ENCODE data around the gene ATP8A2. TPM values are rescaled to one million over a fixed set of nuclear protein-coding genes. Genes with fewer than 3 reads are reported as not detected.

The ATP8A2 gene
- total RNA-seq, result not detected in 2 replicates

DNA sequence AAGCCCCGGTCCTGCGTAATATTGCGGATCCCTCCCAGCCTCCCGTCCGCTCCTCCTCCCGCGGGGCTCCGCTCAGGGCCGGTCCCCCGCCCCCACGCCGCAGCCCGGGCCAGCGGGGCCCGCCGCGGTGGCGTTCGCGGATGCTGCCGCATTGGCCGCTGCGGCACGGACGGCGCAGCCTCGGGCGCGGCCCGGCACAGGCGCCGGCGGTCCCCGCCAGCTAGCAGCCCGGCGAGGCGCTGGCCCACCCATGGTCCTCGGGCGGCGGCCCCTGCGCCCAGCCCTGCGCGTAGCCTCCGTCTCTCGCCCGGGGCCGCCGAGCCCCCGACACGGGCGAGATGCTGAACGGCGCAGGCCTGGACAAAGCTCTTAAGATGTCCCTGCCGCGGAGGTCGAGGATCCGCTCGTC, at the start of gene ATP8A2:
TSS of gene ATP8A2 (plus strand) at position 100 of the 409 bp plus-strand sequence. CDS start at position 339, 239 bp downstream.
- Histone ChIP-seq H3K36me3 (ENCODE audit: control insufficient read depth, insufficient read depth, low read length) (no peaks in the 10 kb centered on the region), H3K4me3 (ENCODE audit: low read depth, low read length) (peak within 1 kb of the TSS; percentile 18), H3K27me3 (ENCODE audit: control insufficient read depth, insufficient read depth, low read length) (peaks cover 22% of the 10 kb centered on the region)
- TF ChIP-seq CTCF (IDR thresholded peaks at IDR 0.05; ENCODE audit: insufficient read depth, low read length, severe bottlenecking), result no peak
- DNase-seq (ENCODE audit: low read depth), result no peak
- FAIRE-seq, result no peak

DNA sequence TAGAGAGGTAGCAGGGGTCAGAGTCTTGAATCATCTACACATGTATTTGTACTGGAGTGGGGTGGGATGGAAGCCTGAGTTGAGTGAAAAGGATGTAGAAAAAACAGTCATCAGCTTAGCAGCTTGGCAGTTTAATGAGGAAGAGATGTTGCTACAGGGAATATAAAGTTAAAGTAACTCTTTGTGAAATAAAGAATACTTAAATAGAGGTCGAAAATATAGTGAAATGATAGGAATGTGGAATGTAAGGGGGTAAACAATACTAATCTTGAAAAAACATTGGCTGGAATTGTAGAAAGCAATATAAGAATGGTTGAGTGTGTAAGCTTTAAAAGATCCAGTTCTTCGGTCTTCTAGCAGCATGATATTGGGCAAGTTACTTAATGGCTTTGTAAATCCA, 47.7 kb upstream of the ATP8A2 start:
- no peak for TF ChIP-seq CTCF (IDR thresholded peaks at IDR 0.05; ENCODE audit: insufficient read depth, low read length, severe bottlenecking)
- FAIRE-seq, result no peak
- H3K4me3 ChIP-seq (ENCODE audit: low read depth, low read length), result no peak overlapping the region
- peaks cover 2% of the 10 kb centered on the region for H3K36me3 ChIP-seq (ENCODE audit: control insufficient read depth, insufficient read depth, low read length)
- no peak for DNase-seq (ENCODE audit: low read depth)
- H3K27me3 ChIP-seq (ENCODE audit: control insufficient read depth, insufficient read depth, low read length), result no peaks in the 10 kb centered on the region

DNA sequence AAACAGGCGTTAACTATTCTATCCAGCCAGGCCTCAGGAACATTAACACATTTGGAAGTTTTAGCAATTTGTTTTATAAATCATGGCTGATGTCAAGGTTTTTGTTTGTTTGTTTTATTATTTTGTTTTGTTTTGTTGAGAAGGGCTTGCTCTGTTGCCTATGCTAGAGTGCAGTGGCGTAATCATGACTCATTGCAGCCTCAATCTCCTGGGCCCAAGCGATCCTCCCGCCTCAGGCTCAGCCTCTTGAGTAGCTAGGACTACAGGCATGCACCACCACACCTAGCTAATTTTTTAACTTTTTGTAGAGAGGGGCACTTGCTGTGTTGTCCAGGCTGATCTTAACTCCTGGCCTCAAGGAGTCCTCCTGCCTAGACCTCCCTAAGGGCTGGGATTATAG, 42.1 kb upstream of the ATP8A2 start:
- no peak for TF ChIP-seq CTCF (IDR thresholded peaks at IDR 0.05; ENCODE audit: insufficient read depth, low read length, severe bottlenecking)
- Histone ChIP-seq H3K27me3 (ENCODE audit: control insufficient read depth, insufficient read depth, low read length) (no peaks in the 10 kb centered on the region), H3K4me3 (ENCODE audit: low read depth, low read length) (no peak overlapping the region), H3K36me3 (ENCODE audit: control insufficient read depth, insufficient read depth, low read length) (peaks cover 6% of the 10 kb centered on the region)
- DNase-seq (ENCODE audit: low read depth) (peak; percentile 70), FAIRE-seq (no peak)

DNA sequence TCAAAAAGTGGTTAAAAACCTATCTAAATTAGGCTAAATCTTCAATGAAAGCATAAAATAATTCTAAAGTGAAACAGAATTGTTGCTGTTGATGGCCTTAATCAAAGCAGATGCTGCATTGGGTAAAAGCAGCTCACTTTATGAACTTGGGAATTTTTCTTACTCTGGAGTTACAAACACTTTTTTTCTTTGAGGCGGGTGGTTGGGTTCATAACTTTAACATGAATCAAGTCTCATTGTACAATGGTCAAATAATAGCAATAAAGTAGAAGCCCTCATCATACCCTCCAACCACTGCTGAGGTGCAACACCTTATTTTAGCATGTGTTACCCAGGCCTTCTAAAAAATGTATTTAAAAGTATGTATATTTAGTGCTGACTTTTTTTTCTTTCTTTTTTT, 41.2 kb upstream of the ATP8A2 start:
- FAIRE-seq (no peak), DNase-seq (ENCODE audit: low read depth) (peak; percentile 23)
- no peak for TF ChIP-seq CTCF (IDR thresholded peaks at IDR 0.05; ENCODE audit: insufficient read depth, low read length, severe bottlenecking)
- H3K36me3 ChIP-seq (ENCODE audit: control insufficient read depth, insufficient read depth, low read length), result peaks cover 4% of the 10 kb centered on the region
- no peak overlapping the region for H3K4me3 ChIP-seq (ENCODE audit: low read depth, low read length)
- no peaks in the 10 kb centered on the region for H3K27me3 ChIP-seq (ENCODE audit: control insufficient read depth, insufficient read depth, low read length)

GRCh38 chr13:25335856-25336255, 35.9 kb upstream of the ATP8A2 start:
- no peak for DNase-seq (ENCODE audit: low read depth)
- H3K36me3 ChIP-seq (ENCODE audit: control insufficient read depth, insufficient read depth, low read length), result peaks cover 6% of the 10 kb centered on the region
- TF ChIP-seq CTCF (IDR thresholded peaks at IDR 0.05; ENCODE audit: insufficient read depth, low read length, severe bottlenecking), result no peak
- H3K4me3 ChIP-seq (ENCODE audit: low read depth, low read length), result no peak overlapping the region
- FAIRE-seq, result no peak
- no peaks in the 10 kb centered on the region for H3K27me3 ChIP-seq (ENCODE audit: control insufficient read depth, insufficient read depth, low read length)

- Histone ChIP-seq H3K36me3 (ENCODE audit: control insufficient read depth, insufficient read depth, low read length) (no peaks in the 10 kb centered on the region), H3K27me3 (ENCODE audit: control insufficient read depth, insufficient read depth, low read length) (no peaks in the 10 kb centered on the region), H3K4me3 (ENCODE audit: low read depth, low read length) (no peak overlapping the region)
- no peak for TF ChIP-seq CTCF (IDR thresholded peaks at IDR 0.05; ENCODE audit: insufficient read depth, low read length, severe bottlenecking)
- peak; percentile 22 for DNase-seq (ENCODE audit: low read depth)
- no peak for FAIRE-seq
Measured at GRCh38 chr13:25345576-25345975, 26.2 kb upstream of the ATP8A2 start.
